ENCODE measurements around the gene PCSK4. TPM values are rescaled to one million over a fixed set of nuclear protein-coding genes. Genes with fewer than 3 reads are reported as not detected.

The PCSK4 gene
- total RNA-seq, 1 experiment from 2014 or later, result 9.1 TPM

- no peaks in the 10 kb centered on the region for H3K9me3 Mint-ChIP-seq
- H3K4me3 Mint-ChIP-seq, result no peak overlapping the region
These were observed 43.5 kb upstream of the PCSK4 start for GRCh38 chr19:1533510-1534150.

More at GRCh38 chr19:1533510-1534150, 43.5 kb upstream of the PCSK4 start:
- H3K4me2 ChIP-seq (ENCODE audit: insufficient read depth, insufficient read length, low read length), result no peak overlapping the region
- DNase-seq, result no peak
- H4K91ac ChIP-seq (ENCODE audit: insufficient read length, low read depth, low read length), result no peak overlapping the region
- H3K9ac ChIP-seq (ENCODE audit: extremely low read depth, insufficient read length, low read length), result no peak overlapping the region
- no peak overlapping the region for H3K56ac ChIP-seq (ENCODE audit: insufficient read length, low read depth, low read length)
- TF ChIP-seq, protein P1, sequence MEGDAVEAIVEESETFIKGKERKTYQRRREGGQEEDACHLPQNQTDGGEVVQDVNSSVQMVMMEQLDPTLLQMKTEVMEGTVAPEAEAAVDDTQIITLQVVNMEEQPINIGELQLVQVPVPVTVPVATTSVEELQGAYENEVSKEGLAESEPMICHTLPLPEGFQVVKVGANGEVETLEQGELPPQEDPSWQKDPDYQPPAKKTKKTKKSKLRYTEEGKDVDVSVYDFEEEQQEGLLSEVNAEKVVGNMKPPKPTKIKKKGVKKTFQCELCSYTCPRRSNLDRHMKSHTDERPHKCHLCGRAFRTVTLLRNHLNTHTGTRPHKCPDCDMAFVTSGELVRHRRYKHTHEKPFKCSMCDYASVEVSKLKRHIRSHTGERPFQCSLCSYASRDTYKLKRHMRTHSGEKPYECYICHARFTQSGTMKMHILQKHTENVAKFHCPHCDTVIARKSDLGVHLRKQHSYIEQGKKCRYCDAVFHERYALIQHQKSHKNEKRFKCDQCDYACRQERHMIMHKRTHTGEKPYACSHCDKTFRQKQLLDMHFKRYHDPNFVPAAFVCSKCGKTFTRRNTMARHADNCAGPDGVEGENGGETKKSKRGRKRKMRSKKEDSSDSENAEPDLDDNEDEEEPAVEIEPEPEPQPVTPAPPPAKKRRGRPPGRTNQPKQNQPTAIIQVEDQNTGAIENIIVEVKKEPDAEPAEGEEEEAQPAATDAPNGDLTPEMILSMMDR (conservative IDR thresholded peaks at IDR 0.05), result no peak
- WGBS (ENCODE audit: extremely low coverage, insufficient read length, low lambda C conversion rate), result no CpG with 5 or more reads among the region's 23 CpGs
- Mint-ChIP-seq H3K27ac (no peak overlapping the region), H3K27me3 (ENCODE audit: low read depth) (peaks cover 30% of the 10 kb centered on the region), H3K4me1 (no peaks in the 10 kb centered on the region), H3K36me3 (ENCODE audit: insufficient read depth in 1 of 3, low read depth in 3 of 3) (no peaks in the 10 kb centered on the region)
- H3K18ac ChIP-seq (ENCODE audit: insufficient read length, low read depth, low read length), result no peak overlapping the region
- no peak overlapping the region for H4K8ac ChIP-seq (replicated peaks; ENCODE audit: insufficient read length, low read depth, low read length)
- H2BK20ac ChIP-seq (ENCODE audit: low read depth, low read length, poor library complexity, severe bottlenecking), result no peak overlapping the region
- H3T11ph ChIP-seq (ENCODE audit: low read length), result no peak overlapping the region
- H3K79me1 ChIP-seq (ENCODE audit: insufficient read depth, low read depth, low read length, poor library complexity, severe bottlenecking), result no peaks in the 10 kb centered on the region
- H4K20me1 ChIP-seq (ENCODE audit: control insufficient read depth, insufficient read depth, insufficient read length), result no peaks in the 10 kb centered on the region
- H3K9me3 ChIP-seq (ENCODE audit: control insufficient read depth, low read depth, low read length), result no peaks in the 10 kb centered on the region
- H2AFZ ChIP-seq (ENCODE audit: low read length), result no peak overlapping the region
- no peak overlapping the region for H3K14ac ChIP-seq (ENCODE audit: insufficient read depth, low read length)
- H3K23ac ChIP-seq (ENCODE audit: insufficient read length, low read depth, low read length), result no peak overlapping the region
- H3K23me2 ChIP-seq (ENCODE audit: insufficient read length, low read depth, low read length, poor library complexity, severe bottlenecking), result no peaks in the 10 kb centered on the region
- no peaks in the 10 kb centered on the region for H3K79me2 ChIP-seq (ENCODE audit: insufficient read depth, low read length)
- no peak overlapping the region for H2BK12ac ChIP-seq (ENCODE audit: insufficient read length, low read depth, low read length)
- H2BK5ac ChIP-seq (ENCODE audit: insufficient read length, low read length), result no peak overlapping the region
- H3K27me3 ChIP-seq (ENCODE audit: insufficient read depth, low read length), result no peaks in the 10 kb centered on the region
- no peaks in the 10 kb centered on the region for H3K4me1 ChIP-seq (ENCODE audit: insufficient read depth, low read length)
- H2BK15ac ChIP-seq (ENCODE audit: low read depth, low read length), result no peak overlapping the region
- H4K5ac ChIP-seq (ENCODE audit: insufficient read length, low read depth, low read length), result no peak overlapping the region
- H3K4ac ChIP-seq (ENCODE audit: low read depth, low read length), result no peak overlapping the region
- H2BK120ac ChIP-seq (ENCODE audit: low read depth, low read length, poor library complexity, severe bottlenecking), result no peak overlapping the region
- no peak overlapping the region for H2AK5ac ChIP-seq (ENCODE audit: insufficient read length, low read length)
- H3K27ac ChIP-seq (ENCODE audit: insufficient read length, low read depth, low read length), result no peak overlapping the region
